ENCODE results near the gene C19orf18.
"Not testable (repeated sequence)": the region's sequence is repeated elsewhere in the genome, so short reads cannot be mapped to it uniquely, and the experiment has no call there.

C19orf18 gene

DNA sequence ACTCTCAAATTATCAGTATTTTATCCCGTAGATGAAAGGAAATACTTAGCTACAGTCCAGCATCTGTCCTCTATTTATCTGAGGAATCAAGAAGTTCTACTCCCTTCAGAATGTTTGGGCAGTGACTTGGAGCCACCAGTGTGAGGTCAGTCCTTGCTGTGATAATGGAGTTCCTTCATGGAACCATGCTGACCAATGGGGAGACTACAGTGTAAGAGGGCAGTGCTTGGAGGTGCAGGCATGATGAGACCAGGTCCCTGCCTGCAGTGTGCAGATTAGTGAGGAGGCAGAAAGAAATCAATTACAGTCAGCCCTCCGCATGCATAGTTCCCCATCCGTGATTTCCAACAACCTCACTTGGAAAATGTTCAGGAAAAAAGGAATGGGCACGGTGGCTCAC, at the start of gene C19orf18:
Gene C19orf18, minus strand, starts transcription at position 101 of the 400 bp plus-strand sequence. CDS start 102 bp downstream, outside the sequence.
- FAIRE-seq (no peak), DNase-seq (ENCODE audit: low spot score) (no peak)

DNA sequence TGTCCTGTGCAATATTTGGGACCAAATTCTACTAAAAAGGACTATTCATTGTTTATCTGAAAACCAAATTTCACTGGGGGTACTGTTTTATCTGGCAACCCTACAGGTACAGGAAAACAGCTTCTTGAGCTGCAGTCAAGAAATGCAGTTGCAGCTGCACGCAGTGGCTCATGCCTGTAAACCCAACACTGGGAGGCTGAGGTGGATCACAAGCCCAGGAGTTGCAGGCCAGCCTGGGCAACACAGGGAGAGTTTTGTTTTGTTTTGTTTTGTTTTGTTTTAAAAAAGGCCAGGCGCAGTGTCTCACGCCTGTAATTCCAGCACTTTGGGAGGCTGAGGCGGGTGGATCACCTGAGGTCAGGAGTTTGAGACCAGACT, 47.9 kb upstream of the C19orf18 start:
- FAIRE-seq, result no peak
- DNase-seq (ENCODE audit: low spot score), result no peak

DNA sequence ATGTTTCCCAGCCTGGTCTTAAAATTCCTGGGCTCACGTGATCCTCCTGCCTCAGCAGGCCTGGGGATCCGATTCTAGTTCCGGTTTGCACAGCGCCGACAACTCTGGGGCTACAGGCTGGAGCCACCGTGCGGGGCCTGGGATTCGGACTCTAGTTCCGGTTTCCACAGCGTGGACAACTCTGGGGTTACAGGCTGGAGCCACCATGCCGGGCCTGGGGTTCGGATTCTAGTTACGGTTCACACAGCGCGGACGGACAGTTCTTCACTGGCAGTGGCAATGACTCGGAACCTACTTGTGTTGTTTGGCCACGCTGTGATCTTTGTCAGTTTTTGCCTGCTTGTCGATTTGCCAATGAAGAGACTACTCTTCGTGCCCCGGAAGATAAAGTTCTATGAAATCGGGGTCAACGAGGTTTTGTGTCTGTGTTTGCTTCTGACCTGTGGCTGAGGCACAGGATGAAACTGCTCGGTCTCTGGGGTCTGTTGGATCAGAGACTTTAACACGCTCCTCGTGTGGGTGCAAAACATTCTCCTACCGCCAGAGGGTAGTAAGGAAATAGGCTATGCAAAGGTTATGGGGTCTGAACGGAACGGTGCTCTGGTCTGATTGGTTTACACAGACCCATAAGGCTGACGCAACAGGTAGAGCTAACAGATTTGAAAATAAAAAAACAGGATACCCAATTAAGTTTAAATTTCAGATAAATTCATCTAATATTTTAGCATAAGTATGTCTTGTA, 47.4 kb upstream of the C19orf18 start:
- DNase-seq (ENCODE audit: low spot score), result peak; percentile 15
- no peak for FAIRE-seq

DNA sequence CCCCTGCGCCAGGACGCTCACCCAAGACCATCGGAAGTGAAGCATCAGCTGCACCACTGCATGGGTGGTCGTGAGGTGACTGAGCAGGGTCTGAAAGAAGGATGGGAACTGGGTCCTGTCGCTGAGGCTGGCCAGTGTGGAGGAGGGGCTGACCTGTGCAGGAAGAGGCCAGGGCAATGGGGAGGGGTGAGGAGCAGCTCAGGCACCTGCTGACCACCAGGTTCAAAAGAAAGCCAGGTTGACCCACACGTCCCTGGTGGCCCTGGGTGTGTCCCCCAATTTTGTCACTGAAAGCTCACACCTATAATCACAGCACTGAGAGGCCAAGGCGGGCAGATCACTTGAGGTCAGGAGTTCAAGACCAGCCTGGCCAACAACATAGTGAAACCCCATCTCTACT, 45.8 kb upstream of the C19orf18 start:
- DNase-seq (ENCODE audit: low spot score), result no peak
- no peak for FAIRE-seq

DNA sequence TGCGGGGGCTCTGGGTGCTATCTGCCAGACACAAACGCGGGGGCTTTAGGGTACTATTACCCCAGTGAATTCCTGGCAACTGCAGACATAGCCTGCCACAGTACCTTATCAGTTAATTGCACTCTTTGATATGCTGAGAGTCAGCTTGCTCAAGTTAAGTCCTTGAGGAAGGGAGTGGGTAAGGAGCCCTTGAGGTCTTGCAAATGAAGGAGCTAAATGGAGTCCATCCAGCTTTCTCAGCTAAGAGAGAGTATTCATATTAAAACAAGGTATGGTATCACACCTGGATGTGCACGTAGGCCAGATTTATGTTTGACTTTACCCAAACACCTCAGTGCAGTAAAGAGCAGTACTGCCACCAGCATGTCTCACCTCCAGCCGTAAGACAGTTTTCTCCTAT, 39.8 kb upstream of the C19orf18 start:
- DNase-seq (ENCODE audit: low spot score) (no peak), FAIRE-seq (no peak)

DNA sequence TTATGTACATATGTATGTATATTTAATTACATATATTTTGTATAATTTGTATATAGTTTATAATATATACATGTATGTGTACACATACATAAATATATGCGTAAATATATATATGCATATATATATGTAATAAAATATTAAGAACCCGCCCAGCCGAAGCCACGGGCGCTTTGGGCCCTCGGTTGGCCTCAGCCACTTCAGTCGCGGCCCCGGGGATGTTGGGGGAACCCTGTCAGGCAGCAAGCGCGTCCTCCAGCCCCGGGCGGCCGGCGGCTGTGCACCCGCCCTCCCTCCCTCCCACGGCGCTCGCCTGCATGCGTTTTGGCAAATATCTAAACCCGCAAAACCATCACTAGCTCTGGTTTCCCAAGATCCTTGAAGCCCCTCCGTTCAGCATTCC, 36.2 kb upstream of the C19orf18 start:
- DNase-seq (ENCODE audit: low spot score) (no peak), FAIRE-seq (no peak)

DNA sequence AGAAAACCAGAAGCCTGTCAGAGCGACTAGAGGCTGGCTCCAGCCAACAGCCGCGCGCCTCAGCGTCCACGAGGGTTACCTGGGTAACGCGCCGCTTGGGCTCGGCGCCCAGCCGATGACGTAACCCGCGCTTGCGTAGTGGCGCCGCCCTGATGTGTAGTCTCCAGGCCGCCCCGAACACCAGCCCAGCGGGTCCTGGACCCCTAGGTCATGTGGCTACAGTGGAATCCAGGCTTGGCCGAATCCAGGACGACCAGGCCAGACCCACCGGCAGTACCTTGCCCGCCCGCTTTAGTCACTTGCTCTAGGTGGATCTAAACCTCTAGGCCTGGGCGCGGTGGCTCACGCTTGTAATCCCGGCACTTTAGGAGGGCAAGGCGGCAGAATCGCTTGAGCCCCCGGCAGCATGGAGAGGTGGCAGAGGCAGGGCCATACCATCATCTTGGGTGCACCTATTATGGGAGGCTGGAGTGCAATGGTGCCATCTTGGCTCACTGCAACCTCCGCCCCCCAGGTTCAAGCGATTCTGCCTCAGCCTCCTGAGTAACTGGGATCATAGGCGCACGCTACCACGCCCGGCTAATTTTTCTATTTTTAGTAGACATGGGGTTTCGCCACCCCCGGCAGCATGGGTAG, 35.5 kb upstream of the C19orf18 start:
- FAIRE-seq (no peak), DNase-seq (ENCODE audit: low spot score) (no peak)

DNA sequence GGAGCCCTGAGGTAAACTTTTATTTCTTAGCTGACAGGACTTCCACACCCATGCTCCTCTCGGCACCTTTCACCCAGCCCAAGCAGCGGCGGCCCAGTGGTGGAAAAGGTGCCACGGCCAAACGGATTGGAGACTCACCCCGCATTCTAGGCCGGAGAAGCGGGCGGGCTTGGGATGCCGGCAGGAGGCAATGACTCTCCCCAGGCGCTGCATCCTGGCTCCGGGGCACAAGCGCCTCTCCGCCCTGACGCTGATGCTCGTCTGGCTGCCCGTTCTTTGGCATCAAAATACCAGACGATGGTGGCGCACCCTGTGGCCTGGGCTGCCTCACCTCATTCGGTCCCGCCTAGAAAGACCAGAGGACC, 34.9 kb upstream of the C19orf18 start:
- DNase-seq (ENCODE audit: low spot score), result no peak
- FAIRE-seq, result no peak

DNA sequence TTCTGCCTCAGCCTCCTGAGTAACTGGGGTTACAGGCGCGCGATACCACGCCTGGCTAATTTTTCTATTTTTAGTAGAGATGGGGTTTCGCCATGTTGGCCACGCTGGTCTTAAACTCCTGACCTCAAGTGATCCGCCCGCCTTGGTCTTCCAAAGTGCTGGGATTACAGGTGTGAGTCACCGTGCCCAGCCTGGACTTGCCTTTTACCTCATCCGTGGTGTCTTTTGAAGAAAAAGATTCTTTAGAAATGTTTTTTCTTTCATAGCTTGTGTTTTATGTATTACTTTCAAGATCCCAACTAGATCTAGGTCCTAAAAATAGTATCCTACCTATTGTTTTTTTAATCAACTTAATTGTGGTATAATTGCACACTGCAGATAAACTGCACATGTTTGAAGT, 34.5 kb upstream of the C19orf18 start:
- not testable (repeated sequence) for FAIRE-seq; DNase-seq (ENCODE audit: low spot score)

DNA sequence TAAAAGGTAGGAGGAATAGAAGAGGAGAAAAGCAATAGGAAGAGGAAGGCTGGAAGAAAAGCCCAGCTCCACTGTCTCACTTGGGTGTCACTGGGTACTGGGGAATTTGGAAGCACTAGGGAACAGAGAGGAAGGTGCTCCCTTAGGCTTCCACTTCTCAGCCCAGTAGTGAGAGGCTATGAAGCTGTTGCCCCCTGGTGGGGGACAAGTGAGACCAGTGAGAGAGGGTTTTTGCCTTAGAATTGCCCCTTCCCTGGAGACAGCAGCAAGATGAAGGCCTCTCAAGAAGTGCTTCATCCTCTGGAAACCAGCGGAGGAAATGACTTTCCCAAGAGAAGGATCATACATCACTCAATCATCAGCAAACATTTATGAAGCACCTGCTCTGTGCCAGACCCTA, 33.0 kb upstream of the C19orf18 start:
- no peak for FAIRE-seq
- DNase-seq (ENCODE audit: low spot score), result no peak

DNA sequence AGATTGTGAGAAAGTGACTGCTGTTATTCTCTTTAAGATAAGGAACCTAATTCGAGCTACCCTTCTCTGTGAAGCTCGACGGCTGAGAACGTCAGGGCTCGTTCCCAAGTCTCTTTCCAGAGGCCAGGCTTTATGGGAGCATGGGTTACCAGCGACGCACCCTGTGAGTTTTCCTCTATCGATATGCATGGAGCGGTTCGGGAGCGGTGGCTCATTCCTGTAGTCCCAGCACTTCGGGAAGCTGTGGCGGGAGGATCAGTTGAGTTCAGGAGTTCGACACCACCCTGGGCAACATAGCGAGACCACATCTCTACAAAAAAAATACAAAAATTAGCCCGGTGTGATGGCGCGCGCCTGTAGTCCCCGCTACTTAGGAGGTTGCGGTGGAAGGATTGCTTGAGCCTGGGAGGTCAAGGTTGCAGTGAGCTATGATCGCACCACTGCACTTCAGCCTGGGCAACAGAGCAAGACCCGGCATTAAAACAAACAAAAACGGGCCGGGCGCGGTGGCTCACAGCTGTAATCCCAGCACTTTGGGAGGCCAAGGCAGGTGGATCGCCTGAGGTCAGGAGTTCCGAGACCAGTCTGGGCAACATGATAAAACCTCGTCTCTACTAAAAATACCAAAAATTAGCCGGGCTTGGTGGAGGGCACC, 29.0 kb upstream of the C19orf18 start:
- DNase-seq (ENCODE audit: low spot score), result no peak
- FAIRE-seq, result no peak

DNA sequence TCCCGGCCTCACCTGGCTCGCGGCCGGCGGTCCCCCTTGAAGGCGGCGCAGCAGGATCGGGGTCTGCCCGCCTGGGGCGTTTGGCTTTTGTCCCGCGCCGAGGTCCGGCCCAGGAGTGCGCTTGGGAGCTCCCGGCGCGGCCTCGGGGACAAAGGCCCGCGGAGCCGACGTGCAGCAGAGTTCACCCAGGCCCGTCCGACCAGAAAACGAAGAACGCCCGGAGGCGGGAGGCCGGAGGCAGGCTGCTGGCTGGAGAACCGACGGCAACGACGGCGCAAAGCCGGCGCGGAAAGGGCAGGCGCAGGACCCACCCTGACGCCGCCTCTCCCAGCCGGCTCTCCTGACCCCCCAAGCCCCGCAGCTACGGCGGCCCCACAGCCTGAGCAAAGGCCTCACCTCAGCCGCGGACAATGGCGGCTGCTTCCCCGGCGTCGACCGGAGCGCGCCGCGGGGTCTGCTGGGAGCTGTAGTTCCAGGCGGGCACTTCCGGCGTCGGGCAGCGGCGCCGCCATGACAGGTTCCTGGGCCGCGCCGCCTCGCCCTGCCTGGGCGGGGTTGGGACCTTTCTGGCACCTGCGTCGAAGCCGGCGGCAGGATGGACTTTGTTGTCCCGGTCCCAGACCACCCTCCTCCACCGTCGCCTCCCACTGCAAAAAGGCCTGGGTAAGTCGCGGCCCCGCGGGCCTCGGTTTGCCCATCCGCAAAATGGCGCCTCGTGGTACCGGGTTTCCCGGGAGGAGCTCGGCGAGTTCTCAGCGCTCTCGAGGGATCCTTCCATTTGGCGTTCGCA, 28.2 kb upstream of the C19orf18 start, which contains the start of gene ZNF606:
Gene ZNF606, minus strand, starts transcription at position 437 of the 790 bp plus-strand sequence. CDS start 1,501 bp downstream, outside the sequence.
- FAIRE-seq (no peak), DNase-seq (ENCODE audit: low spot score) (peak; percentile 56)

DNA sequence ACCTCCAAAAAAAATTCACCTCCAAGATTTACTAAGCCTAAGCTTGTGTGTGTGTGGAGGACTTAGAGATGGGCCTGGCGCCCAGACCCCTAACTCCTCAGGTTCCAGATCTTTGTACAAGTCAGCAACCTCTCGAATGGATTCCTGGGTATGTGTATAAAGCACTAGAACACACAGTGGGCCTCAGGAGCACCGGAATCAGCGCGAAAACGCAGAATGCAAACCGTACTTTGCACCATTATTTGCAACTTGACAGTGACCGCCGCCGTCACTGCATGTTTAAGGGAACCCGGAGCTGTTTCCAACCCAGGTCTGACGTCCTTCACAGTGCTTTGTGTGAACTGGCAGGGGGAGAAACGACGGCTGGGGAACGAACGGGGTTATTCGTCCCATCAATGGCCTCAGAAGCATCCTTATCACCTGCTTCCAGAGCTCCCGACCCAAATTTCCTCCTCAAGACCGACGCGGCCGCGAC, 27.6 kb upstream of the C19orf18 start:
- no peak for FAIRE-seq

DNA sequence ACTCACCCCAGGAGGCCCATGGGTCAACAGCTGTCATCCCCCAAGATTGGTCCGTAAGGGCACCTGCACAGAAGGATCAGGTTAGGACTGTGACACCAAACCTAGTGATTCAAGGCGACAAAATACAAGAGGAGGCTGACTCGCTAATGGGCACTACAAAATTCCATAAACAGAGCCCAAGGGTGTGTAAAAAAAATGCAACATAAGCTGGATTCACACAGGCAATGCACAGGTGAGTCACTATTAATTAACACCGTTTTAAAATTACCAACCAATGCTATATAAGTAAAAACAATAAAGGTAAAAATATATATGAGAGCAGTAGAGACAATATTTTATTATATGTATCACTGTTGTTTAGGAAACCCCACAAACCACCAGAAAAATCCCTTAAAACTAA, 26.3 kb upstream of the C19orf18 start:
- no peak for FAIRE-seq
- DNase-seq (ENCODE audit: low spot score), result no peak

More for the DNA sequence above, 27.6 kb upstream of the C19orf18 start:
- no peak for DNase-seq (ENCODE audit: low spot score)

DNA sequence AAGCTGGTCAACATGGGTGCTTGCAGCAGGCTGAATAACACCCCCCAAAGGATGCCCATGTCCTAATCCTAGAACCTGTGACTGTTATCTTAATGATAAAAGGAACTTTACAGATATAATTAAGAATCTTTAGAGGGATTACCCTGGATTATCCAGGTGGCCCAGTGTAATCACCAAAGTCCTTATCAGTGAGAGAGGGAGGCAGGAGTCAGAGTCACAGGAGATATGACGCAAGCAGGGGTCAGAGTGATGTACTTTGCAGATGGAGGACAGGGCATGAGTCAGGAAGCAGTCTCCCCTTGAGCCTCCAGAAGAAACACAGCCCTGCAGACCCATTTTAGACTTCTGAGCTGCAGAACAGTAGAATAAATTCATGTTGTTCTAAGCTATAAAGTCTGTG, 18.5 kb upstream of the C19orf18 start:
- FAIRE-seq, result no peak

DNA sequence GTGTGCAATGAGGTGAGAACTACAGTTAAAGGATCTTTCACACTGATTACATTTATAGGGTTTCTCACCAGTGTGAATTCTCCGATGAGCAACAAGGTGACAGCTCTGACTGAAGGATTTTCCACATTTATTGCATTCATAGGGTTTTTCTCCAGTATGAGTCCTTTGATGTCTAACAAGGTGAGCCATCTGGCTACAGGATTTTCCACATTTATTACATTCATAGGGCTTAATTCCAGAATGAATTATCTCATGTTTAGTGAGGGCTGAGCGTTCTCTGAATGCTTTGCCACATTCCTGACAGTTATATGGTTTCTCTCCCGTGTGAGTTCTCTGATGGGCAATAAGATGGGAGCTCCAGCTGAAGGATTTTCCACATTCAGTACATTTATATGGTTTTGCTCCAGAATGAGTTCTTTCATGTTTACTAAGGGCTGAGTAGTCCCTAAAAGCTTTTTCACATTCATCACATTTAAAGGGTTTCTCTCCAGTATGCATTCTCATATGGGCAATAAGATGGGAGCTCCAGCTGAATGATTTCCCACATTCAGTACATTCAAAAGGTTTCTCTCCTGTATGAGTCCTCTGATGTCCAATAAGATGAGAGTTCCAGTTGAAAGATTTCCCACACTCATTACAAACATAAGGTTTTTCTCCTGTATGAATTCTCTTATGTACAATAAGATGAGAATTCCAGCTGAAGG, 4.4 kb upstream of the C19orf18 start:
- DNase-seq (ENCODE audit: low spot score) (no peak), FAIRE-seq (no peak)

More for the DNA sequence above, 18.5 kb upstream of the C19orf18 start:
- DNase-seq (ENCODE audit: low spot score), result no peak

DNA sequence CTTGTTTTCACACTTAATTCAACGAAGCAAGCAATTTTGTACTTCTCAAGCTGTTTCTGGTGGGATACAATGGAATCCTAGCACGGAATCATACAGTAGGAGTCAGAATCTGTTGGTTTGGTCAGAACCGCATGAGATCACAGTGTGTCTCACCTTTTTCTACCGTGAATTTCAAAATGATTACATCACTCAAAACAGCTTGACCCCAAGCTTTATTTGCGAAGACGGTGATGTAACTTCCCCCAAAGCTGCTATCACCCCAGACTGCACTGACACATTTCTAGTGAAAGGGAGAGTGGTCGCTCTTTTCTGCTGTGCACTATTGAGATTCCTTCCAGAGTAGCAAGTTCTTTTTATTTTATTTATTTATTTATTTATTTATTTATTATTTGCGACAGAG, 9.6 kb downstream of the C19orf18 start:
- FAIRE-seq, result no peak
- DNase-seq (ENCODE audit: low spot score), result no peak

DNA sequence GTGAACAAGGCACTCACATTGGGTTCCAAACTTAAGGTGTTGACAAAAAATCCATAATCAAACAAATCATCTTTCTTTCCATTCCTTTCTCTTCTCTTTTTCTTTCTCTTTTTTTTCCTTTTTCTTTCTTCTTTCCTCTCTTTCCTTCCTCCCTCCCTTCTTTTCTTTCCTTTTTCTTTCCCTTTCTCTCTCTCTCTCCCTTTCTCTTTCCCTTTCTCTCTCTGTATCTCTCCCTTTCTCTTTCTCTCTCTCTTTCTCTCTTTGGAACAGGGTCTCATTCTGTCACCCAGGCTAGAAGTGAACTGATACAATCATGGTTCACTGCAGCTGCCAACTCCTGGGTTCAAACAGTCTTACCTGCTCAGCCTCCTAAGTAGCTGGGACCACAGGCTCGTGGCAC, 12.5 kb downstream of the C19orf18 start:
- DNase-seq (ENCODE audit: low spot score), result no peak
- no peak for FAIRE-seq

DNA sequence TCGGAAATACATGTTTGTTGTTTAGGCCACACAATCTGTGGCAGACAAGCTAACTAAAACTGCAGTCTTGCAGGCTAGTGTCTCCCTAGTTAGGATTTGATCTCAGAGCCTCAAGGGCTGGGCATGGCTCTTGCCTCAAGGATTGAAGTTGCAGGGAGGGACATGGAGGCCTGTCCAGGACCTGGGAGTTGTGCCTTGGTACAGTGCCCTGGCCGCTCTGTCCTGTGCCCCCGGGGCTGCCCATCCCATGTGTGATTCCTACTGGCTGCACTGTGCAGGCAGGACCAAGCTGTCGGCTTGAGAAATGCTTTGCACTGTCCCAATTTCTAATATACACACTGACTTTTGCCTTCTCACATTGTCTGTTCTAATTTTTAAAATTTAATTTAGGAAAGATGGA, 19.3 kb downstream of the C19orf18 start:
- no peak for DNase-seq (ENCODE audit: low spot score)
- FAIRE-seq, result no peak

DNA sequence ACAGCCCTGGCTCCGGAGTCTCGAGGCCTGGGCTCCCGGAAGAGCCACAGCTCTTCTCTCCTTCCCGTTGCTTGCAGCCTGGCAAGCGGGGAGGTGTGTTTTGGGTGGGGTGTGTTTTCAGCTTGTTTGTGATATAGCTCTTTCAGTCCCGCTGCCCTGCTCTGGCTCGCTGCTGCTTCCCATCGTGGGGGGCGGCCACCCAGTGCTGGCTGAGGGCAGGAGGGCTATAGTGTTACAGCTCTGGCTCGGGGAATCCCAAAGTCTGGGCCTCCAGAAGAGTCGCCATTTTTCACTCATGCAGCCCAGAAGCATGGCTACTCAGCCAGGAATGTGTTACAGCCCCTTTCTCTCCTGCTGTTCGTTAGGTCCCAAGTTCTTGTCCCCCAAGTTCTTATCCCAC, 24.6 kb downstream of the C19orf18 start:
- no peak for DNase-seq (ENCODE audit: low spot score)
- FAIRE-seq, result no peak

DNA sequence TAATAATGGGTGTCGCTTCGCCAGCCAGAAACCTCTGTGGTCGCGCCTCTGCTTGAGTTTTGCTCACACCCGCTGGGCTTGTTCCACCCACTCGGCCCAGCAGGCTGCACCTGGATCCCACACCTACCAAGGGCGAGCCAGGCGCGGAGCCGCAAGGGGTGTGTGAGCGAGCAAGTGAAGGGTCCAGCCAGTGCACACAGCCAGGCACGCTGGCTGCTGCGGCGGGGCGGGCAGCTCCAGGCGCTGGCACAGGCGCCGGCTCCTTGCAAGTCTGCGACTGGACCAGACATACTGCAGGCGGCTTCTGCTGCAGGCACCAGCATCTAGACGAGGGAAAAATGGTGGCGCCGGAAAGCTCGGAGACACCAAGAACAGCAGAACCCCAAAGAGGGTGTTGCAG, 25.0 kb downstream of the C19orf18 start:
- no peak for FAIRE-seq
- DNase-seq (ENCODE audit: low spot score), result no peak

Measured in RCC 7860 (cell line).